ENCODE data around the gene ANKRD28. TPM values are rescaled to one million over a fixed set of nuclear protein-coding genes. Genes with fewer than 3 reads are reported as not detected.

ANKRD28 gene
- total and polyA plus RNA-seq, 9 of the 15 experiments (the other 6 are each of a cell fraction or from before 2014, with no cell fraction given): 11.7 to 66.0 (median 36.7) TPM

GRCh38 chr3:15676259-15676658, 121.5 kb downstream of the ANKRD28 start (continued):
- 0 out of 2 replicates have a peak, but pooled peaks have one; percentile 15 for TF ChIP-seq THRA (IDR thresholded peaks at IDR 0.05)

GRCh38 chr3:15673536-15673935, 124.2 kb downstream of the ANKRD28 start:
- Histone ChIP-seq H3K4me1 (replicated peaks in 1 of 2; ENCODE audit: control insufficient read depth in 2 of 2, insufficient read depth in 2 of 2, low read length in 2 of 2) (no peaks in the 10 kb centered on the region), H4K20me1 (replicated peaks; ENCODE audit: control insufficient read depth, insufficient read depth, low read length) (no peaks in the 10 kb centered on the region), H2AFZ (ENCODE audit: low read depth, low read length) (no peak overlapping the region), H3K9me1 (ENCODE audit: control insufficient read depth, insufficient read depth, low read length) (no peaks in the 10 kb centered on the region), H3K27ac (ENCODE audit: extremely low read depth, low read depth, low read length) (no peak overlapping the region), H3K9me3 (replicated peaks; ENCODE audit: control insufficient read depth, insufficient read depth, low read depth, low read length) (no peaks in the 10 kb centered on the region), H3K79me2 (ENCODE audit: control insufficient read depth, insufficient read depth, low read length) (no peaks in the 10 kb centered on the region), H3K4me2 (ENCODE audit: insufficient read depth, low read length) (no peak overlapping the region), H3K36me3 (ENCODE audit: control insufficient read depth, insufficient read depth, low read length) (peaks cover 74% of the 10 kb centered on the region), H3K4me3 (no peak overlapping the region), H3K9ac (ENCODE audit: insufficient read depth in 1 of 2, low read depth in 2 of 2, low read length in 2 of 2) (no peak overlapping the region), H3K27me3 (ENCODE audit: control insufficient read depth in 2 of 2, insufficient read depth in 2 of 2, low read length in 2 of 2) (no peaks in the 10 kb centered on the region)
- WGBS (ENCODE audit: insufficient coverage, low coverage, missing lambda C conversion rate): 94% methylated on average over 1 of the region's 1 CpG
- ATAC-seq (no peak), FAIRE-seq (no peak), DNase-seq (ENCODE audit: extremely low read depth in 1 of 4, low spot score in 3 of 4) (no peak)
- BruUV-seq (replicated peaks): no TSS peak
- CTCF ChIA-PET (ENCODE audit: low intra/inter-chr PET ratio): no interaction called here
- in situ Hi-C loops (cut with MboI) (no loop called here), intact Hi-C loops (cut with micrococcal nuclease) (no loop called here)
- POLR2A ChIA-PET: interaction anchor here (1.2 kb wide), 1 partner anchor 10 kb away, joined by 3 read pairs; no protein-coding TSS in a partner anchor
- TF ChIP-seq ARID3A (IDR thresholded peaks at IDR 0.05; ENCODE audit: borderline replicate concordance, low read depth, low read length): no peak
- TF ChIP-seq CREB5 (CRISPR knock-in tag; IDR thresholded peaks at IDR 0.05): no peak
- no peak for TF ChIP-seq HSF4 (CRISPR knock-in tag; IDR thresholded peaks at IDR 0.05; ENCODE audit: borderline replicate concordance)
- TF ChIP-seq ZNF512 (tag; IDR thresholded peaks at IDR 0.05): no peak
- no peak for TF ChIP-seq ZNF707 (CRISPR knock-in tag; conservative IDR thresholded peaks at IDR 0.05)
- no peak for TF ChIP-seq ZZZ3 (IDR thresholded peaks at IDR 0.05)
- no peak for TF ChIP-seq ZNF274 (IDR thresholded peaks at IDR 0.05; ENCODE audit: borderline replicate concordance, low read depth, low read length)
- TF ChIP-seq ATF7 (IDR thresholded peaks at IDR 0.05): no peak
- no peak for TF ChIP-seq ESRRB (CRISPR knock-in tag; IDR thresholded peaks at IDR 0.05; ENCODE audit: borderline replicate concordance)
- TF ChIP-seq ZC3H8 (IDR thresholded peaks at IDR 0.05): no peak

Data from K562 (cell line).